ENCODE results near the gene CDH13.

GRCh38 chr16:83817022-83817421 is 1190.3 kb downstream of the CDH13 start:
- TF ChIP-seq EZH2 (IDR thresholded peaks at IDR 0.05; ENCODE audit: borderline replicate concordance, insufficient read depth, low read length, poor library complexity, severe bottlenecking) (no peak), POLR2AphosphoS5 (IDR thresholded peaks at IDR 0.05) (no peak), EP300 (conservative IDR thresholded peaks at IDR 0.05; ENCODE audit: poor library complexity, severe bottlenecking) (no peak)
- TF ChIP-seq, protein P1, sequence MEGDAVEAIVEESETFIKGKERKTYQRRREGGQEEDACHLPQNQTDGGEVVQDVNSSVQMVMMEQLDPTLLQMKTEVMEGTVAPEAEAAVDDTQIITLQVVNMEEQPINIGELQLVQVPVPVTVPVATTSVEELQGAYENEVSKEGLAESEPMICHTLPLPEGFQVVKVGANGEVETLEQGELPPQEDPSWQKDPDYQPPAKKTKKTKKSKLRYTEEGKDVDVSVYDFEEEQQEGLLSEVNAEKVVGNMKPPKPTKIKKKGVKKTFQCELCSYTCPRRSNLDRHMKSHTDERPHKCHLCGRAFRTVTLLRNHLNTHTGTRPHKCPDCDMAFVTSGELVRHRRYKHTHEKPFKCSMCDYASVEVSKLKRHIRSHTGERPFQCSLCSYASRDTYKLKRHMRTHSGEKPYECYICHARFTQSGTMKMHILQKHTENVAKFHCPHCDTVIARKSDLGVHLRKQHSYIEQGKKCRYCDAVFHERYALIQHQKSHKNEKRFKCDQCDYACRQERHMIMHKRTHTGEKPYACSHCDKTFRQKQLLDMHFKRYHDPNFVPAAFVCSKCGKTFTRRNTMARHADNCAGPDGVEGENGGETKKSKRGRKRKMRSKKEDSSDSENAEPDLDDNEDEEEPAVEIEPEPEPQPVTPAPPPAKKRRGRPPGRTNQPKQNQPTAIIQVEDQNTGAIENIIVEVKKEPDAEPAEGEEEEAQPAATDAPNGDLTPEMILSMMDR (IDR thresholded peaks at IDR 0.05; ENCODE audit: poor library complexity, severe bottlenecking), result no peak
- TF ChIP-seq, protein P2, sequence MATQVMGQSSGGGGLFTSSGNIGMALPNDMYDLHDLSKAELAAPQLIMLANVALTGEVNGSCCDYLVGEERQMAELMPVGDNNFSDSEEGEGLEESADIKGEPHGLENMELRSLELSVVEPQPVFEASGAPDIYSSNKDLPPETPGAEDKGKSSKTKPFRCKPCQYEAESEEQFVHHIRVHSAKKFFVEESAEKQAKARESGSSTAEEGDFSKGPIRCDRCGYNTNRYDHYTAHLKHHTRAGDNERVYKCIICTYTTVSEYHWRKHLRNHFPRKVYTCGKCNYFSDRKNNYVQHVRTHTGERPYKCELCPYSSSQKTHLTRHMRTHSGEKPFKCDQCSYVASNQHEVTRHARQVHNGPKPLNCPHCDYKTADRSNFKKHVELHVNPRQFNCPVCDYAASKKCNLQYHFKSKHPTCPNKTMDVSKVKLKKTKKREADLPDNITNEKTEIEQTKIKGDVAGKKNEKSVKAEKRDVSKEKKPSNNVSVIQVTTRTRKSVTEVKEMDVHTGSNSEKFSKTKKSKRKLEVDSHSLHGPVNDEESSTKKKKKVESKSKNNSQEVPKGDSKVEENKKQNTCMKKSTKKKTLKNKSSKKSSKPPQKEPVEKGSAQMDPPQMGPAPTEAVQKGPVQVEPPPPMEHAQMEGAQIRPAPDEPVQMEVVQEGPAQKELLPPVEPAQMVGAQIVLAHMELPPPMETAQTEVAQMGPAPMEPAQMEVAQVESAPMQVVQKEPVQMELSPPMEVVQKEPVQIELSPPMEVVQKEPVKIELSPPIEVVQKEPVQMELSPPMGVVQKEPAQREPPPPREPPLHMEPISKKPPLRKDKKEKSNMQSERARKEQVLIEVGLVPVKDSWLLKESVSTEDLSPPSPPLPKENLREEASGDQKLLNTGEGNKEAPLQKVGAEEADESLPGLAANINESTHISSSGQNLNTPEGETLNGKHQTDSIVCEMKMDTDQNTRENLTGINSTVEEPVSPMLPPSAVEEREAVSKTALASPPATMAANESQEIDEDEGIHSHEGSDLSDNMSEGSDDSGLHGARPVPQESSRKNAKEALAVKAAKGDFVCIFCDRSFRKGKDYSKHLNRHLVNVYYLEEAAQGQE (IDR thresholded peaks at IDR 0.05; ENCODE audit: borderline replicate concordance), result no peak

All from neural cell (in vitro differentiated cells).